Dedifferentiated amniotic fluid mesenchymal stem cell (primary cell): ENCODE data around the gene PUS3.

ENCODE experiments used
- DNase-seq: peaks from one replicate; pipeline ENCODE4 v3.0.0-alpha.2; 2016; ENCODE audit errors: extremely low spot score

PUS3 gene

GRCh38 chr11:125902927-125903710 is at the start of gene PUS3:
Gene PUS3 (minus strand): TSS chr11:125903206. CDS start chr11:125896284, 6,922 bp downstream.
- peak; percentile 82 for DNase-seq

GRCh38 chr11:125952559-125952958 is 49.6 kb upstream of the PUS3 start:
- no peak for DNase-seq

GRCh38 chr11:125951731-125952130 is 48.7 kb upstream of the PUS3 start:
- no peak for DNase-seq

- no peak for DNase-seq
These were observed 48.0 kb upstream of the PUS3 start for GRCh38 chr11:125950696-125951651.

GRCh38 chr11:125950178-125950490 is 47.1 kb upstream of the PUS3 start:
- no peak for DNase-seq

GRCh38 chr11:125949271-125950177 is 46.5 kb upstream of the PUS3 start:
- DNase-seq, result no peak

- no peak for DNase-seq
These were observed 45.5 kb upstream of the PUS3 start for GRCh38 chr11:125948278-125949051.

GRCh38 chr11:125947419-125948277 is 44.6 kb upstream of the PUS3 start:
- DNase-seq, result no peak

GRCh38 chr11:125946712-125947418 is 43.9 kb upstream of the PUS3 start:
- no peak for DNase-seq

- DNase-seq, result no peak
These were observed 43.0 kb upstream of the PUS3 start, which contains the start of gene VSIG10L2 for GRCh38 chr11:125945797-125946520. Gene VSIG10L2 (plus strand): TSS chr11:125946044. CDS start chr11:125946056, 12 bp downstream.

GRCh38 chr11:125945011-125945796 is 42.2 kb upstream of the PUS3 start:
- DNase-seq, result no peak

GRCh38 chr11:125944350-125945010 is 41.5 kb upstream of the PUS3 start:
- no peak for DNase-seq

- DNase-seq, result no peak
These were observed 40.8 kb upstream of the PUS3 start for GRCh38 chr11:125943661-125944349.

- DNase-seq, result no peak
These were observed 39.9 kb upstream of the PUS3 start for GRCh38 chr11:125942771-125943428.

- DNase-seq, result no peak
These were observed 38.9 kb upstream of the PUS3 start for GRCh38 chr11:125941619-125942611.
